ENCODE results near the gene APOA4.

APOA4 gene

DNA sequence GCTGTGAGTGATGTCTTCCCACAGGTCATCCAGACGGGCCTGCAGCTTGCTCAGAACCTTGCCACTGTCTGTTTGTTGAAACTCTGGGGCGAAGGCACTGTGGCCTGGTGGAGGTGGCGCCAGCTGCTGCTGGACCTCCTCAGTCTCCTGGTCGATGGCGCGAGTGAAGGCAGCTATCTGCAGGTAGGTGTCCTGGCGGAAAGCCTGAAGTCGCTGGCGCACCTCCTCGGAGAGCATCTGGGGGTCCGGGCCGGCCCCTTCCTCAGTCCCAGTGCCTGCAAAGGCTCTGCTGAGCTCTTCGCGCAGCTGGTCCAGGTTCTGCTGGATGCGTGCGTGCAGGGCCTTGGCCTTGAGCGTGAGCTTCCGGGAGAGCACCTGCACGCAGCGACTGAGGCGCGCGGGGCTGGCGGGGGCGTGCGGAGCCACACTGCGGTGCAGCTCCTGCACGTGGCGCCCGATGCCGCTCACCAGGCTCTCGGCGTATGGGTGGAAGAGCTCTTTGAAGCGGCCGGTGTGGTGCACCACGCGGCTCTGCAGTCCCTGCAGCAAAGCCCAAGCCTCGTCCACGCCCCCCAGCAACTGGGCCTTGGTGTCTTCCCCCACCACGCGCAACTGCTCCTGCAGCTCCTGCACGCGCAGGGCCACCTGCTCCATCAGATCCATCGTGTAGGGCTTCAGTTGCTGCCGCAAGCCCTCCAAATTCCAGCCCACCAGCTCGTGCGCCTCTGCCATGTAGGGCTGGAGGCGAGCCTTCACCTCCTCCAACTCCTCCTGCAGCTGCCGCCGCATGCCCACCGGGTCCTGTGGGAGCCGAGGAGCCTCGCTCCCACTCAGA, 32.7 kb downstream of the APOA4 start:
- DNase-seq (ENCODE audit: low read depth), result no peak
- TF ChIP-seq, protein P1, sequence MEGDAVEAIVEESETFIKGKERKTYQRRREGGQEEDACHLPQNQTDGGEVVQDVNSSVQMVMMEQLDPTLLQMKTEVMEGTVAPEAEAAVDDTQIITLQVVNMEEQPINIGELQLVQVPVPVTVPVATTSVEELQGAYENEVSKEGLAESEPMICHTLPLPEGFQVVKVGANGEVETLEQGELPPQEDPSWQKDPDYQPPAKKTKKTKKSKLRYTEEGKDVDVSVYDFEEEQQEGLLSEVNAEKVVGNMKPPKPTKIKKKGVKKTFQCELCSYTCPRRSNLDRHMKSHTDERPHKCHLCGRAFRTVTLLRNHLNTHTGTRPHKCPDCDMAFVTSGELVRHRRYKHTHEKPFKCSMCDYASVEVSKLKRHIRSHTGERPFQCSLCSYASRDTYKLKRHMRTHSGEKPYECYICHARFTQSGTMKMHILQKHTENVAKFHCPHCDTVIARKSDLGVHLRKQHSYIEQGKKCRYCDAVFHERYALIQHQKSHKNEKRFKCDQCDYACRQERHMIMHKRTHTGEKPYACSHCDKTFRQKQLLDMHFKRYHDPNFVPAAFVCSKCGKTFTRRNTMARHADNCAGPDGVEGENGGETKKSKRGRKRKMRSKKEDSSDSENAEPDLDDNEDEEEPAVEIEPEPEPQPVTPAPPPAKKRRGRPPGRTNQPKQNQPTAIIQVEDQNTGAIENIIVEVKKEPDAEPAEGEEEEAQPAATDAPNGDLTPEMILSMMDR (IDR thresholded peaks at IDR 0.05; ENCODE audit: low read depth, low read length, missing control alignments), result no peak
- H3K4me3 ChIP-seq (ENCODE audit: low read depth, low read length), result no peak overlapping the region

DNA sequence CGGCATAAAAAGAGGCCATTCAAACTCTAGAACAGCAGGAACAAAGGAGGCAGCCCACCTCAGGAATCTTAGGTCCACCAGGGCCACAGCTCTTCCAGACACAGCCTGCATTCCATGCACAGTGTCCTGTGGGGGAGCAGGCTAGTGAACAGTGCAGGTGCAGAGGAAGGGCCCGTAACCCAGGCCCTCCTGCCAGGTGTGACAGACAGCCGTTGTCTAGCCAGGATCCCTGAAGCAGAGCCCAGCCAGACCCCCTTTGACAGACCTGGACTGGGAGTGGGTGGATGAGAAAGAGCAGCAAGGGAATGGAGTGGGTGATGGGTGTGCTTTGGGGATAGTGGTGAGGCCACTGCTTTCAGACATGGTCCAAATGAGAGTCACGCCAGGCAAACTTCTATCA, 34.1 kb downstream of the APOA4 start:
- TF ChIP-seq, protein P1 (IDR thresholded peaks at IDR 0.05; ENCODE audit: low read depth, low read length, missing control alignments), result no peak
- no peak overlapping the region for H3K4me3 ChIP-seq (ENCODE audit: low read depth, low read length)
- no peak for DNase-seq (ENCODE audit: low read depth)

DNA sequence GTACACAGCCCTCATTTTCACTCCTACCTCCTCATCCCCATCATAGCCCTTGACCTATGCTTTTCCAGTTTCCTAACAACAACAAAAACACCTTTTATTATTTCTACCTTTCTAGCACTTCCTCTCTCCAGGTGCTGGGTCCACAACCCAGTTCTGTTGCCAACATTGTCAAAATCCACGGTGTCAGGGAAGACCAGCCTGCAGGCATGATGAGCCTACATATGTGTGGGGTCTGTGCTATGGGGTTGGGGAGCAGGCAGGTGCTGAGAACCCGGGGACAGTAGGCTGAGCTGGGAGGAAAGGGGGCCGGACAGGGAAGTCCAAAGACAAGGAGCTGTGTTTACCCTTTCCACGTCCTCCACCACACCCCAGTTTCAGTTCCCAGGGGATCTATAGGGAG, 34.6 kb downstream of the APOA4 start:
- peak overlapping the region; percentile 88 for H3K4me3 ChIP-seq (ENCODE audit: low read depth, low read length)
- TF ChIP-seq, protein P1 (IDR thresholded peaks at IDR 0.05; ENCODE audit: low read depth, low read length, missing control alignments), result no peak
- DNase-seq (ENCODE audit: low read depth), result no peak

DNA sequence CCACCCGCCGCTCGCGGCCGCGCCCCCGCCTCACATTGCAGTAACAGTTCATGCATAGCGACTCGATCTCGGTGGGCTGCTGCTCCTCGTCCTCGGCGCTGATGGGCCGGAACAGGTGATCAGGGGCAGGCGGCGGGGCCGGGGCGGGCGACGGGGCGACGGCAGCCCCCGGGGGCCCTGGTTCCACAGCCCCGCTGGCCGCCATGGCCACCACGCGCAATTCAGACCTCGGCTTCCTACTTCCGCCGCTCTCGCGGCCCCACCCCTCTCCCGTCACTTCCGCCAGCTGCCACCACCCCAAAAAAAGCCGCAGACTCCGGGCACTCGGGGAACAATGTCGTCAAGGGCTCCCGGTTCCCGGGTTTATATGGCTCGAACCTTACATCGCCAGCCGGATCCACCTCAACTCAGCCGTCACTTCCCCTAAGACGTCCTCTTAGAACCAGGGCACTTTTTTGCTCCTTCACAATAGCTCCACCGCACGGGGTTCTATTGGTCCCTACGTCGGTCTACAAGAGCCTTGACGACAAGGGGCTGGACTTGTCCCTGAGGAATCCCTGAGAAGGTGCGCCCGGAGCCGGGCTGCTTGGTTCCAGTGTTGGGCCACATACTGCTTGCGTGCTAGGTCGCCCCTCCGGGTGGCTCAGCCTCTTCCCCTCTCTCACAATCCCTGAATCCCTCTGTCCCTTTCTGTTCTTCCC, 35.2 kb downstream of the APOA4 start, which contains the start of gene ZPR1:
Gene ZPR1, minus strand, starts transcription at position 238 of the 701 bp plus-strand sequence. Its CDS starts 33 bp downstream, at position 205.
- no peak for DNase-seq (ENCODE audit: low read depth)

DNA sequence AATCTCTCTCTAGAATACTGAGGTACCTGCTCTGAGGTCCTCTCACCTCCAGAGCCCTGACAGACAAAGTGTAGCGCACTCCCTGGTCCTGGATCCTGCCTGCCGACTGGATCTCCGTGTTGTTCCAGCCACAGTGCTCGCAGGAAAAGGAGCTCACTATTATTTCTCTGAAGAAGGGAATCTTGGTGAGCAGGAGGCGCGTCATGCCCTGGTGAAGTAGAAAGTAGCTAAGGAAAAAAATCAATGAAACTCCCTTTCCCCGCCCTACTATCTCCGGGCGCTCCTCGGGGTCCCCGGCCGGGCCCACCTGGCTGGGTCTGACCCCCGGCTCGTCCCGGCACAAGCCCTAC, 35.7 kb downstream of the APOA4 start:
- peak overlapping the region; percentile 88 for H3K4me3 ChIP-seq (ENCODE audit: low read depth, low read length)
- no peak for DNase-seq (ENCODE audit: low read depth)
- TF ChIP-seq, protein P1 (IDR thresholded peaks at IDR 0.05; ENCODE audit: low read depth, low read length, missing control alignments), result no peak

More for the DNA sequence above, 35.2 kb downstream of the APOA4 start, which contains the start of gene ZPR1:
- peak within 1 kb of the TSS; percentile 88 for H3K4me3 ChIP-seq (ENCODE audit: low read depth, low read length)
- TF ChIP-seq, protein P1 (IDR thresholded peaks at IDR 0.05; ENCODE audit: low read depth, low read length, missing control alignments), result no peak

DNA sequence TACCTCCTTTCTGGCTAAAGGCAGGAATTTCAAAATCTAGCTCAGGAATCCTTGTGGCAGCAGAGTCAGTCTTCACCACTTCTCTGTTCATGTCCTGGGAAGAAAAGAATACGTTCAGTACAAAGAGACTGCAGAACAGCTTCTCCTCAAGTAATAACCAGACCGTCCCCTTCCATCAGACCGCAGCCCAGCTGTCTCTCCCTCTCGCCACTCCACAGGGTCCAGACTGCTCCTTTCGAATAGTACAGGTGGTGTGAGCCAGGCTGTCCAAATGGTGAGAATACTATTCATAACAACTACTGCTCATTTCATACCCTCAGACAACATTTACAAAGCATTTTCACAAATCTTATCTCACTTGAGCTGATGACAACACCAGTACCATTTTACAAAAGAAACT, 36.1 kb downstream of the APOA4 start:
- TF ChIP-seq, protein P1 (IDR thresholded peaks at IDR 0.05; ENCODE audit: low read depth, low read length, missing control alignments), result no peak
- H3K4me3 ChIP-seq (ENCODE audit: low read depth, low read length), result peak overlapping the region; percentile 88
- no peak for DNase-seq (ENCODE audit: low read depth)

All from GM12864 (cell line).